Stimulated activated CD4-positive, alpha-beta T cell treated with anti-CD3 and anti-CD28 coated beads, Interleukin-1b, Interleukin-23, amount 100 ng/mL, for 48 hours (primary cell): ENCODE measurements around the gene FNBP1.
A peak's percentile ranks its signal among the peaks of the same experiment; 100 is the strongest.

Source experiments
- DNase-seq: peaks from one replicate; pipeline ENCODE4 v3.0.0-alpha.2; 2020

The FNBP1 gene

GRCh38 chr9:129871046-129871445 is 171.9 kb downstream of the FNBP1 start:
- DNase-seq, result no peak

- DNase-seq, result no peak
These were observed 173.1 kb downstream of the FNBP1 start for GRCh38 chr9:129869585-129870501.

- DNase-seq, result peak; percentile 91
These were observed 174.0 kb downstream of the FNBP1 start for GRCh38 chr9:129868872-129869486.

- DNase-seq, result no peak
These were observed 174.7 kb downstream of the FNBP1 start for GRCh38 chr9:129868023-129868871.

- peak; percentile 49 for DNase-seq
These were observed 175.6 kb downstream of the FNBP1 start for GRCh38 chr9:129867136-129868022.

GRCh38 chr9:129866394-129867135 is 176.4 kb downstream of the FNBP1 start:
- DNase-seq, result peak; percentile 47

GRCh38 chr9:129865668-129866320 is 177.2 kb downstream of the FNBP1 start:
- no peak for DNase-seq

- no peak for DNase-seq
These were observed 177.9 kb downstream of the FNBP1 start for GRCh38 chr9:129864991-129865647.

- DNase-seq, result peak; percentile 76
These were observed 179.8 kb downstream of the FNBP1 start for GRCh38 chr9:129863059-129863690.

- DNase-seq, result no peak
These were observed 181.6 kb downstream of the FNBP1 start for GRCh38 chr9:129861447-129861827.

- DNase-seq, result peak; percentile 48
These were observed 182.1 kb downstream of the FNBP1 start for GRCh38 chr9:129860653-129861446.

GRCh38 chr9:129858167-129858962 is 184.6 kb downstream of the FNBP1 start:
- DNase-seq, result no peak

- DNase-seq, result no peak
These were observed 185.8 kb downstream of the FNBP1 start for GRCh38 chr9:129857207-129857606.

GRCh38 chr9:129854588-129855110 is 188.3 kb downstream of the FNBP1 start:
- DNase-seq, result no peak

- no peak for DNase-seq
These were observed 189.4 kb downstream of the FNBP1 start for GRCh38 chr9:129853614-129854013.

- DNase-seq, result no peak
These were observed 190.4 kb downstream of the FNBP1 start for GRCh38 chr9:129852579-129852978.

GRCh38 chr9:129851821-129852220 is 191.2 kb downstream of the FNBP1 start:
- DNase-seq, result no peak
